OCI-LY7 (cell line): ENCODE measurements around the gene AHSG. TPM values are rescaled to one million over a fixed set of nuclear protein-coding genes. Genes with fewer than 3 reads are reported as not detected.

ENCODE experiments used
- BruUV-seq: library from RNA; stranded (reverse); fragments of 400-500 nt; replicated peaks from 2 replicates; lab custom pipeline; 2021; lab: Mats Ljungman, UMichigan
- CTCF ChIA-PET: fragments of 300-600 bp; sonication (Branson Sonifier 250); formaldehyde crosslinking; loops from one replicate; lab custom pipeline; 2022; ENCODE audit warnings: antibody characterized with exemption; ENCODE audit not compliant: unreplicated experiment; lab: Charles Lee
- POLR2A ChIA-PET: fragments of 300-600 bp; sonication (Branson Sonifier 250); formaldehyde crosslinking; loops from one replicate; lab custom pipeline; 2022; ENCODE audit warnings: antibody characterized with exemption; lab: Charles Lee
- DNase-seq: peaks from one replicate; pipeline ENCODE4 v3.0.0-alpha.2; 2015; ENCODE audit warnings: low spot score
- H2AFZ ChIP-seq: fragments of 200-600 bp; sonication (generic), shearing (Covaris generic); 2 replicates; pipeline ENCODE4 v1.6.1; 2014; ENCODE audit warnings: mild to moderate bottlenecking, antibody characterized with exemption, low read length, moderate library complexity
- H3K27ac ChIP-seq: fragments of 200-600 bp; sonication (generic); 2 replicates; pipeline ENCODE4 v1.5.1; 2014; ENCODE audit warnings: mixed run types, low read depth, mild to moderate bottlenecking, moderate library complexity, low read length, inconsistent platforms; ENCODE audit not compliant: poor library complexity, severe bottlenecking
- H3K36me3 ChIP-seq: fragments of 200-600 bp; sonication (generic); 2 replicates; pipeline ENCODE4 v1.6.1; 2014; ENCODE audit warnings: mild to moderate bottlenecking, antibody characterized with exemption, low read length, moderate library complexity, mixed read lengths; ENCODE audit not compliant: insufficient read depth
- H3K4me1 ChIP-seq: fragments of 200-600 bp; sonication (generic); 2 replicates; pipeline ENCODE4 v1.5.1; 2014; ENCODE audit warnings: mild to moderate bottlenecking, low read length; ENCODE audit not compliant: insufficient read depth, poor library complexity, severe bottlenecking
- H3K4me2 ChIP-seq: fragments of 200-600 bp; sonication (generic); 2 replicates; pipeline ENCODE4 v1.6.1; 2014; ENCODE audit warnings: mild to moderate bottlenecking, low read length
- H3K4me3 ChIP-seq: fragments of 200-600 bp; sonication (generic); 2 replicates; pipeline ENCODE4 v1.5.1; 2014; ENCODE audit warnings: mild to moderate bottlenecking, low read depth, low read length; ENCODE audit not compliant: poor library complexity, severe bottlenecking
- H3K79me2 ChIP-seq: fragments of 200-600 bp; sonication (generic); 2 replicates; pipeline ENCODE4 v1.6.1; 2016; ENCODE audit warnings: low read depth, mild to moderate bottlenecking, low read length, moderate library complexity, mixed read lengths; ENCODE audit not compliant: insufficient read depth
- H3K9me2 ChIP-seq: fragments of 200-600 bp; sonication (generic); 2 replicates; pipeline ENCODE4 v1.6.1; 2016; ENCODE audit warnings: mild to moderate bottlenecking, low read length, mixed read lengths; ENCODE audit not compliant: insufficient read depth
- H3K9me3 ChIP-seq: fragments of 200-600 bp; sonication (generic); 2 replicates; pipeline ENCODE4 v1.6.1; 2014; ENCODE audit warnings: mild to moderate bottlenecking, mixed run types, low read length, mixed read lengths
- H4K20me1 ChIP-seq: fragments of 200-600 bp; sonication (generic); 2 replicates; pipeline ENCODE4 v1.6.1; 2014; ENCODE audit warnings: mild to moderate bottlenecking, antibody characterized with exemption, low read length, moderate library complexity, mixed read lengths; ENCODE audit not compliant: insufficient read depth
- EZH2phosphoT487 ChIP-seq: fragments of 200-600 bp; sonication (generic); IDR thresholded peaks from 2 replicates; pipeline ENCODE4 v1.6.1; 2018; ENCODE audit warnings: low read depth, borderline replicate concordance, mild to moderate bottlenecking, mixed run types, antibody characterized with exemption, low read length, moderate library complexity, mixed read lengths
- intact Hi-C: fragments of 100-400 bp; cut with micrococcal nuclease; formaldehyde crosslinking; loops from one replicate; pipeline ENCODE4 v1.10.0; 2022; ENCODE audit not compliant: unreplicated experiment
- total RNA-seq, 2 experiments: library from RNA; depleted of rRNA in 1 of 2; stranded (reverse); fragments of >200 nt in 1 of 2; shearing (Covaris generic) in 1 of 2; gene quantifications; 2 replicates each; pipeline ENCODE4 v1.2.3, GENCODE V29; 2014 to 2022
- TF ChIP-seq, protein P1 (sequence below): fragments of 200-600 bp; sonication (generic); conservative IDR thresholded peaks from 2 replicates; pipeline ENCODE4 v1.5.1; 2014; ENCODE audit warnings: mild to moderate bottlenecking, antibody characterized with exemption, low read length, moderate library complexity, mixed read lengths

AHSG gene
- total RNA-seq, 2 experiments from 2014 or later = not detected

GRCh38 chr3:186588632-186589031 lies 24.2 kb upstream of the AHSG start:
- ChIA-PET CTCF (no interaction called here), POLR2A (interaction anchor here (0.6 to 0.7 kb wide), 2 partner anchors 31 to 541 kb away, joined by 3 to 4 read pairs; no protein-coding TSS in a partner anchor)
- Histone ChIP-seq H3K4me2 (no peak overlapping the region), H3K4me3 (no peak overlapping the region), H3K9me3 (no peaks in the 10 kb centered on the region), H3K9me2 (no peaks in the 10 kb centered on the region), H4K20me1 (no peaks in the 10 kb centered on the region), H3K36me3 (peaks cover 33% of the 10 kb centered on the region), H3K79me2 (no peaks in the 10 kb centered on the region), H3K4me1 (no peaks in the 10 kb centered on the region), H2AFZ (no peak overlapping the region), H3K27ac (no peak overlapping the region)
- BruUV-seq = no TSS peak
- TF ChIP-seq, protein P1, sequence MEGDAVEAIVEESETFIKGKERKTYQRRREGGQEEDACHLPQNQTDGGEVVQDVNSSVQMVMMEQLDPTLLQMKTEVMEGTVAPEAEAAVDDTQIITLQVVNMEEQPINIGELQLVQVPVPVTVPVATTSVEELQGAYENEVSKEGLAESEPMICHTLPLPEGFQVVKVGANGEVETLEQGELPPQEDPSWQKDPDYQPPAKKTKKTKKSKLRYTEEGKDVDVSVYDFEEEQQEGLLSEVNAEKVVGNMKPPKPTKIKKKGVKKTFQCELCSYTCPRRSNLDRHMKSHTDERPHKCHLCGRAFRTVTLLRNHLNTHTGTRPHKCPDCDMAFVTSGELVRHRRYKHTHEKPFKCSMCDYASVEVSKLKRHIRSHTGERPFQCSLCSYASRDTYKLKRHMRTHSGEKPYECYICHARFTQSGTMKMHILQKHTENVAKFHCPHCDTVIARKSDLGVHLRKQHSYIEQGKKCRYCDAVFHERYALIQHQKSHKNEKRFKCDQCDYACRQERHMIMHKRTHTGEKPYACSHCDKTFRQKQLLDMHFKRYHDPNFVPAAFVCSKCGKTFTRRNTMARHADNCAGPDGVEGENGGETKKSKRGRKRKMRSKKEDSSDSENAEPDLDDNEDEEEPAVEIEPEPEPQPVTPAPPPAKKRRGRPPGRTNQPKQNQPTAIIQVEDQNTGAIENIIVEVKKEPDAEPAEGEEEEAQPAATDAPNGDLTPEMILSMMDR = no peak
- no peak for TF ChIP-seq EZH2phosphoT487
- no peak for DNase-seq
- intact Hi-C loops = loop anchor here (1.0 kb wide), 1 partner anchor 233 kb away; no protein-coding TSS in a partner anchor

- no peak overlapping the region for H3K27ac ChIP-seq
- peak; percentile 49 for DNase-seq
- ChIA-PET POLR2A (interaction anchor here (0.6 to 1.5 kb wide), 2 partner anchors 31 to 233 kb away, joined by 3 to 4 read pairs; no protein-coding TSS in a partner anchor), CTCF (no interaction called here)
- H3K4me1 ChIP-seq = no peaks in the 10 kb centered on the region
- H2AFZ ChIP-seq = no peak overlapping the region
- TF ChIP-seq, protein P1 = peak; percentile 82
- no peak for TF ChIP-seq EZH2phosphoT487
- no peak overlapping the region for H3K4me2 ChIP-seq
- no peaks in the 10 kb centered on the region for H3K9me3 ChIP-seq
- H3K79me2 ChIP-seq = no peaks in the 10 kb centered on the region
- no peaks in the 10 kb centered on the region for H3K9me2 ChIP-seq
- no peaks in the 10 kb centered on the region for H4K20me1 ChIP-seq
- peaks cover 28% of the 10 kb centered on the region for H3K36me3 ChIP-seq
- no peak overlapping the region for H3K4me3 ChIP-seq
- no TSS peak for BruUV-seq
- intact Hi-C loops = loop anchor here (1.0 kb wide), 1 partner anchor 232 kb away; no protein-coding TSS in a partner anchor
Observed at GRCh38 chr3:186589121-186589520, 23.7 kb upstream of the AHSG start.

DNA sequence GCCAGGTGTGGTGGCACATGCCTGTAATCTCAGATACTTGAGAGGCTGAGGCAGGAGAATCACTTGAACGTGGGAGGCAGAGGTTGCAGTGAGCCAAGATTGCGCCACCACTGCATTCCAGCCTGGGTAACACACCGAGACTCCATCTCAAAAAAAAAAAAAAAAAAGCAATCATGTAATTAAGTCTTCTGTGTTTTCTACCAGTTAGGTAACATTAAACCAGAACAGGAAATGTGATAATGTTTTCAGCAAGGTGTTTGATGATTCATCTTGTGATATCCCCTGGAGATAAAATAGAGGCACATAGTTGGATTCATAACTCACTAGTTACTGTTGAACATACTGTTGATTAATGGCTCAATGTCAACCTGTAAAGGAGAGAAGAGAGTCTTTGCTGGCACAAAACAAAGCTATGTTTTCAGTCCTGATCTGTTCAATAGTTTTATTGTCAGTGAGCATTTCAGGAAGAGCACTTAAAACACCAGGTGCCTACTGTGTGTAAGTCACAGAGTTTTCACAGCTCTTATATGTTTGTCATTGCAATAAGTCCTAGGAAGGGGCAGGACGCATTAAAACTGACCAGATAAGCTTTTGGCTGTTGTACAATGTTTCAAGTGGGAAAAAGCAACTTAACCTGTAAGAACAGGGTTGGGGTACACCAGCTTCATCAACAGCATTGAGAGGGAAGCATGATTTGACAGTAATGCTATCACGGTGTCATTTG lies 22.8 kb upstream of the AHSG start:
- POLR2A ChIA-PET = interaction anchor here (0.6 to 1.5 kb wide), 4 partner anchors 190 to 1008 kb away, joined by 3 to 4 read pairs (median 3); partner anchors contain the start of gene SENP2
- no TSS peak for BruUV-seq
- Histone ChIP-seq H3K4me1 (no peaks in the 10 kb centered on the region), H3K9me2 (no peaks in the 10 kb centered on the region), H3K4me3 (no peak overlapping the region), H3K4me2 (no peak overlapping the region), H4K20me1 (no peaks in the 10 kb centered on the region), H3K79me2 (no peaks in the 10 kb centered on the region), H2AFZ (no peak overlapping the region), H3K9me3 (no peaks in the 10 kb centered on the region), H3K27ac (no peak overlapping the region), H3K36me3 (peaks cover 19% of the 10 kb centered on the region)
- CTCF ChIA-PET = no interaction called here
- DNase-seq = no peak
- intact Hi-C loops = loop anchor here (1.0 kb wide), 1 partner anchor 231 kb away; no protein-coding TSS in a partner anchor
- TF ChIP-seq EZH2phosphoT487 = no peak
